Activated naive CD8-positive, alpha-beta T cell treated with anti-CD3 and anti-CD28 coated beads, Interleukin-2, amount 50 U/mL, for 24 hours (primary cell): Measurements from ENCODE around the gene RGS3.
A peak's percentile ranks its signal among the peaks of the same experiment; 100 is the strongest.

Experiments used
- ATAC-seq: fragments of 150-1000 bp; cut with Tn5 transposase; one replicate; pipeline ENCODE4 v1.10.0; 2021
- DNase-seq: peaks from one replicate; pipeline ENCODE4 v3.0.0; 2021
- H3K27ac Mint-ChIP-seq: one replicate; pipeline ENCODE4 v1.8.0; 2021; ENCODE audit warnings: mild to moderate bottlenecking, mixed read lengths
- H3K27me3 Mint-ChIP-seq: one replicate; pipeline ENCODE4 v1.8.0; 2021; ENCODE audit warnings: mixed read lengths
- H3K36me3 Mint-ChIP-seq: one replicate; pipeline ENCODE4 v1.8.0; 2021; ENCODE audit warnings: low read depth, mixed read lengths
- H3K4me1 Mint-ChIP-seq: one replicate; pipeline ENCODE4 v1.8.0; 2021; ENCODE audit warnings: mixed read lengths
- H3K4me3 Mint-ChIP-seq: one replicate; pipeline ENCODE4 v1.8.0; 2021; ENCODE audit warnings: mild to moderate bottlenecking, moderate library complexity, mixed read lengths
- H3K9me3 Mint-ChIP-seq: one replicate; pipeline ENCODE4 v1.8.0; 2021; ENCODE audit warnings: mixed read lengths

RGS3 gene

GRCh38 chr9:113606510-113606909 lies 143.0 kb downstream of the RGS3 start:
- no peak for ATAC-seq
- Mint-ChIP-seq H3K27me3 (no peaks in the 10 kb centered on the region), H3K27ac (no peak overlapping the region), H3K4me1 (peaks cover 19% of the 10 kb centered on the region), H3K36me3 (no peaks in the 10 kb centered on the region), H3K4me3 (no peak overlapping the region), H3K9me3 (no peaks in the 10 kb centered on the region)
- DNase-seq = no peak

DNA sequence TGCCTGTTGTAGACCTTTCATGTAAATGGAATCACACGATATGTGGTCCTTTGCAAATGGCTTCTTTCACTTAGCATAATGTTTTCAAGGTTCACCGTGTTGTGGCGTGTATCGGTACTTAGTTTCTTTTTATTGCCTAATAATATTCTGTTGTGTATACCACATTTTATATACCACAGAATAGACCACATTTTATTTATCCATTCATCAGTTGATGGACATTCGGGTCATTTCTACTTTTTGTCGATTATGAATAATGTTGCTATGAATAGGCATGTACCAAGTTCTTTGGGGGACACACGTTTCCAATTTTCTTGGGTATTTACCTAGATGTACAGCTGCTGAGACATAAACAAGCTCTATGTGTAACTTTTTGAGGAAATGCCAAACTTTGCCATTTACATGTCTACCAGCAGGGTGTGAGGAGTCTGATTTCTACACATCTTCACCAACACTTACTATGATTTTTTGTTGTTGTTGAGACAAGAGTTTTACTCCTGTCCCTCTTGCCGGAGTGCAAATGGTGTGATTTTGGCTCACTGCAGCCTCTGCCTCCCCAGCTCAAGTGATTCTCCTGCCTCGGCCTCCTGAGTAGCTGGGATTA lies 144.7 kb downstream of the RGS3 start:
- ATAC-seq (no peak), DNase-seq (no peak)
- Mint-ChIP-seq H3K4me1 (peaks cover 7% of the 10 kb centered on the region), H3K27me3 (no peaks in the 10 kb centered on the region), H3K36me3 (no peaks in the 10 kb centered on the region), H3K27ac (no peak overlapping the region), H3K4me3 (no peak overlapping the region), H3K9me3 (no peaks in the 10 kb centered on the region)

DNA sequence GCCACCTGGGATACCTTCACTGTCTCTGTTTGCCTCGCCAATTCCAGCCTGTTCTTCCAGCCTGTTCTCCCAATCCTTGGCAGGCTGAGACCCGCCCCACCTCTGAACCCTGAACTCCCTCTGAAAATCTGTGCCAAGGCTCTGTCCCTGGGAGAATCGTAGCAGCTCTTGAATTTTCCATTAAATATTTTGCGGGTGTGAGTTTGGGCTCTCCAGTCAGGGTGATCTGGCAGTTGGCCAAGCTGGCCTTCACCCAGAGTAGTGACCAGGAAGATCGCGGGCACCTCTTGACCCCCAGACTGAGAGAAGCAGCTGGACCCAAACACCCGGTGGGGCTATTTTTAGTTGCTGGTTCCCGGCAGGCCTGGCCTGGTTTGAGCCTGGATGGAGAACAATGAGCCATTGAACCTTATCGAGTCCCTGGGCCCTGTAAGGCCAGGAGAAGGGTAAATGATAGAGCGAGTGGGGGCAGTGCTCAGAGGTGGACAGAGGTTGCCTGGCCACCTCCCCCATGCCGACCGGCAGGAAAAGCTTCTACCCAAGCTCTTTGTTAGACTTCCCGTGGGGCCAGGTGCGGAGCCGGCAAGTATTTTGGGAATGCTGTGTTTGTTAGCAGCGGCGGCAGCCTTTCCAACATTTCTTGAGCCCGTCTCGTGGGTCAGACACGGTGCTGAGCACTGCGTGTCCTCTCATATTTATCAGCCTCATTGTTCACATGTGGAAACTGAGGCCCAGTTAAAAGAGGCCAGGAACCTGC lies 146.2 kb downstream of the RGS3 start:
- ATAC-seq (no peak), DNase-seq (no peak)
- no peaks in the 10 kb centered on the region for H3K36me3 Mint-ChIP-seq
- no peak overlapping the region for H3K4me3 Mint-ChIP-seq
- no peaks in the 10 kb centered on the region for H3K9me3 Mint-ChIP-seq
- no peak overlapping the region for H3K27ac Mint-ChIP-seq
- H3K27me3 Mint-ChIP-seq = no peaks in the 10 kb centered on the region
- H3K4me1 Mint-ChIP-seq = peaks cover 15% of the 10 kb centered on the region

DNA sequence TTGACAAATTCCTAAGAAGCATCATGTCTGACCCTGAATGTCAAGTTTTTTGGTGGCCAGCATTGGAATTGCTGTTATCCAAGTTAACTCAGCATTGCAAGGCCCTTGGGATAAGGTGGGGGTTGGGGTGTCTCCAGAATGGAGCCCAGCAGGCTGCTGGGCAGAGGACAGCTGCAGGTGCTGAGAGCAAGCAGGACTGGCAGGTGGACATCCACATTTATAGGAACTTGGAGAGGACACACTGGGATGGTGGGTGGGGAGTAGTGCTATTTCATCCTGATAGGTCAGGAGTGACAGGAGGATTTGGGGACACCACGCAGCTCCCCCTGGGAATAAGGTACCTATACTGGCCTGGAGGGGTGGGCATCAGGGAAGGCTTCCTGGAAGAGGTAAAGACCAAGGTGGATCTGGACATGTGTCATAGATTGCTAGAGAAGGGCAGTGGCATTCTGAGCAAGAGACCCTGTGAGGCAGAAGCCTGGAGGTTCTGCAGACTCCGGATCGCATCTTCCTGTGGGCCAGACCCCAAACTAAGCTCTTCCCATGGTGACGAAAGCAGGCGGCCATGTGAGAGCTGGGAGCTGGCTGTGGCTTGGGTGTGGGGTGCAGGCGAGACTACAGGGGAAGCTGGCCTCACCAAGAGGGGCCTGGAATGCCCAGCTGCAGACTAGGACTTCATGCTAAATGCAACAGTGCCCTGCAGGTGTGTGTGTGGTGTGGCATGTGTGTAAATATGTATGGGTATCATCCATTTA lies 148.1 kb downstream of the RGS3 start:
- no peaks in the 10 kb centered on the region for H3K36me3 Mint-ChIP-seq
- peaks cover 30% of the 10 kb centered on the region for H3K4me1 Mint-ChIP-seq
- H3K27me3 Mint-ChIP-seq = no peaks in the 10 kb centered on the region
- ATAC-seq (no peak), DNase-seq (no peak)
- no peak overlapping the region for H3K27ac Mint-ChIP-seq
- no peaks in the 10 kb centered on the region for H3K9me3 Mint-ChIP-seq
- no peak overlapping the region for H3K4me3 Mint-ChIP-seq

DNA sequence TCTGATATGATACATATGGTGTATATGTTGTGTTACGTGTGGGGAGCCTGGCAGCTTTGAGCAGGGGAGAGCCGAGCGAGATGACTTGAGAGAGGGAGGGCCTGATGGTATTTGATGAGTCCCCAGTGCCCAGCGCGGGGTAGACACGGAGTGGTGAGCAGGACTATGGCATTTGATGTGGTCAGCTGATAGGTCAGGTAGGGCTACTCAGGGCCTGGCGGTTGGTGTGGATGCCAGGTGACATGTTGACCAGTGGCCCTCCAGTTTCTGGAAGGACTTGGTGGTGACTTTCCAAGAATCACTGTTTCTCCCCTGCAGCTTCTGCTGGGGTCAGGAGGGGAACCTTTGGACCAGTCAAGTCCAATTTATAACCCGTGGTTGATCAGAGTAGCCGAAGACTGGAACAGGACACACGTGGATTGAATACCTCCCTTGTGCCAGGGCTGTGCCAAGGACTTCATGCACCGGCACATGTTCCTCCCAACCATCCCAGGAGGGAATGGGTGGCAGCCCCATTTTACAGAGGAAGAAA lies 148.8 kb downstream of the RGS3 start:
- ATAC-seq (no peak), DNase-seq (no peak)

DNA sequence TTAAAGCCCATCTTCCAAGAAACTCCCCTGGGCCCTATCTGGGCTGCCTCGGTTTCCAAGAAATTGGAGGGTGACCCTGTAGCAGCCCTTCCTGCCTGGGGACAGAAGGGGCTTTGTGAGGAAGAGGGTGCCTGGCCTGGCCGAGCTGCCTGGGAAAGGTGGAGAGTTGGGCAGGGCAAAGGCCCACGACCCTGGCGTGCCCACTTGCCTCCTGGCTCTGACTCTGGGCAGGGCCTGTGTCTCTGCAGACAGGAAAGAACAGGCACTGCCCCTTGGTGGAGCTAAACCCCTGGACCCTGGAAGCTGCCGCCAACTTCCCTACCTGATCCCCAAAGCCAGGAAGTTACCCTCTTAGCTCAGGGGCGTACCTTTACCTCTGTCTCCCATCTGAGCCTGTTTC lies 149.3 kb downstream of the RGS3 start:
- H3K27me3 Mint-ChIP-seq = no peaks in the 10 kb centered on the region
- H3K4me1 Mint-ChIP-seq = peaks cover 40% of the 10 kb centered on the region
- ATAC-seq = no peak
- H3K36me3 Mint-ChIP-seq = no peaks in the 10 kb centered on the region
- no peaks in the 10 kb centered on the region for H3K9me3 Mint-ChIP-seq
- no peak overlapping the region for H3K4me3 Mint-ChIP-seq
- DNase-seq = no peak
- H3K27ac Mint-ChIP-seq = no peak overlapping the region

More for the DNA sequence above, 148.8 kb downstream of the RGS3 start:
- no peaks in the 10 kb centered on the region for H3K27me3 Mint-ChIP-seq
- no peaks in the 10 kb centered on the region for H3K36me3 Mint-ChIP-seq
- no peaks in the 10 kb centered on the region for H3K9me3 Mint-ChIP-seq
- H3K4me1 Mint-ChIP-seq = peaks cover 35% of the 10 kb centered on the region
- no peak overlapping the region for H3K4me3 Mint-ChIP-seq
- no peak overlapping the region for H3K27ac Mint-ChIP-seq

GRCh38 chr9:113613815-113614413 lies 150.4 kb downstream of the RGS3 start:
- no peaks in the 10 kb centered on the region for H3K9me3 Mint-ChIP-seq
- H3K27ac Mint-ChIP-seq = no peak overlapping the region
- peaks cover 46% of the 10 kb centered on the region for H3K4me1 Mint-ChIP-seq
- no peaks in the 10 kb centered on the region for H3K27me3 Mint-ChIP-seq
- H3K4me3 Mint-ChIP-seq = no peak overlapping the region
- H3K36me3 Mint-ChIP-seq = no peaks in the 10 kb centered on the region
- DNase-seq = no peak
- ATAC-seq = no peak

DNA sequence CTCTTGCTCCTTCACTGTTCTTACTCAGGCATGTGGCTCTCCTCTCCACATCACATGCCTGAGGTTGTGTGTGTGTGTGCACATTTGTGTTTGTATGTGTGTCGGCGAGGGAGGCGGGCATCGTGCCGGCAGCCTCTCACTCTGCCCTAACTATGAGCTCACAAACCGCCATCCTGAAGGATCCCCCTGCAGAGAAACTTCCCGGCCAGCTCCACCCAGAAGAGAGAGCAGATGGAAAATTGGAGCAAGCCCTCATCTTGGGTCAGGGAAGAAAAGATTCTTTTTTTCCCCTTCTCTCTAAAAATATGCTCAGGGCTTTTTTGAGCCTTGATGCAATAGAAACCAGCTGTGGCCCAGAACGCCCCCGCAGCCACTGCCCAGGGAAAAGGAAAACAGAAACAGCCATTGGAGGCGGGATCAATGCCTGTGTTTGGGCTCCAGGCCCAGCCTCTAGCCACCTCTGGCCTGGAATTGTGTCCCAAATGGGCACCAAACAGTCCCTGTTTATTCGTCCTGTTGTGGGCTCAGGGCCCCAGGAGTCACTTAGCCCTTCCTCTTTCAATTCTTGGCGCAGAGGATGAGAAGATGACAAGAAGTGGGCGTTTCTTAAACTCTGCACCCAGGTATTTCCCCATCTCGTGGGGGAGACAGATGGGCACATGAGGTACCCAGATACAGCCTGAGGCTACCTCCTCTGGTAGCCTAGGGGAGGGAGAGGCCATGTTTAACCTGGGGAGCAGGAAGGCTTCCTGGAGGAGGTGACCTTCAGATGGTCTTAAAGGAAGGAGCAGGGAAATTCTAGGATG lies 151.5 kb downstream of the RGS3 start:
- peaks cover 4% of the 10 kb centered on the region for H3K27me3 Mint-ChIP-seq
- H3K27ac Mint-ChIP-seq = peak overlapping the region; percentile 88
- ATAC-seq (peak; percentile 75), DNase-seq (peak; percentile 49)
- H3K36me3 Mint-ChIP-seq = no peaks in the 10 kb centered on the region
- peaks cover 57% of the 10 kb centered on the region for H3K4me1 Mint-ChIP-seq
- no peaks in the 10 kb centered on the region for H3K9me3 Mint-ChIP-seq
- H3K4me3 Mint-ChIP-seq = peak overlapping the region; percentile 68

DNA sequence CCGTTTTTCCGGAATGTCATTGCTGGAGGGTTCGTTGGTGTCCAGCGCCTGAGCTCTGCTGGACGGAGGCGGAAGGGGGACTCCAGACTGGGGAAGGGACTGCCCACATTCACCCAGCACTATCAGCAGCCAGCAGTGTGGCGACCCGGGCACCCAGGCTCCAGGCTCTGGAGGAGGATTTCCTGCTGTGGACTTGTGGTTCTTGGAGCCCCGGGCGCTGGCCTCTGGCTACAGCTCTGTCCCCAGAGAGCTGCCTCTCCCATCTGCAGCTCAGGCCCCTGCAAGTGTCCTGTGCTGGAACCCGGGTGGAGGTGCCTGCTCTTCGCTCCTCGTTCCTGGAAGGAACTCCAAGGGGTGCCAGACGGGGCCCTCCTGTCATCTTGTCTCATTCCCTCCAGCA lies 152.6 kb downstream of the RGS3 start:
- DNase-seq (no peak), ATAC-seq (no peak)
- Mint-ChIP-seq H3K27ac (peak overlapping the region; percentile 88), H3K36me3 (no peaks in the 10 kb centered on the region), H3K9me3 (no peaks in the 10 kb centered on the region), H3K4me3 (peak overlapping the region; percentile 68), H3K4me1 (peaks cover 68% of the 10 kb centered on the region), H3K27me3 (peaks cover 4% of the 10 kb centered on the region)

DNA sequence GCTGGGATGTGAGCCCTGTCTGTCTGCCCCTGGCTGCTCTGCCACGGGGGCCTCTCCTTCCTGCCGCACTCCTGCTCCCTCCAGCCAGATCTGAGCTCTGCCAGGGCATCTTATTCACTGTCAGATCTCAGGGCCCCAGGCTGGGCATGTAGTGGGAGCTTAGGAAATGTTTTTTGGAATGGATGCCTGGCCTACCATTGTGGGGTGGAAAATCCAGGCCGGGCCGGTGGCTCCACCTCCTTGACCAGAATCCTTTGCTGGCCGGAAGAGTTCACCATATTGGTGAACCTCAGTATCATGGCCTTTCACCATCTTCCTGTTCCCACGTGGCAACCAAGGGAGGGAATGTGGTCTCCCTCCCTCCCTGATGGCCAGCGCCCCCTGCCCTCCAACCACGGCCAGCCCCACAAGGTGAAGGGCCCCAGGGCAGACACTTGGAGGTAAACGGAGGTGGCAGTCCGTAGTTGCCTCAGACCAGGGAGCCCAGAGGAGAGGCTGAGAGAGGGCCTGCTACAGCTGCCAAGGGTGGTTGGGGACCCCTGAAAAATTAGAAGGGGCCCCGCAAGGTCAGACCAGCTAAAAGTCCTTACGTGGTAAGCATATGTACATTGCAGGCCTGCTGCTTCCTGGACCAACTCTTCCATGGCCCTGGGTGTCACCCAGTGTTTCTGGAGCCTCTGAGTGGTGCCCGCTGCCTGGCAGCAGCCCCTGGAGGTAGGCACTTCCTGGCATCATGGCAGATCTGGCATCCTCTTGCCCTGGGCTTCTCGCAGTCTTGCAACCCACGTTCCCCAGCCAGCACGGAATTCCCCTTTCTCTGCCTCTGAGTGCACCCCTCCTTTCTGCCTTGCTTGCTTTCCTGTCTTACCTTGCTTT lies 153.3 kb downstream of the RGS3 start:
- H3K9me3 Mint-ChIP-seq = no peaks in the 10 kb centered on the region
- H3K4me3 Mint-ChIP-seq = no peak overlapping the region
- H3K4me1 Mint-ChIP-seq = peaks cover 75% of the 10 kb centered on the region
- ATAC-seq (peak; percentile 8), DNase-seq (peak; percentile 52)
- H3K27ac Mint-ChIP-seq = peak overlapping the region; percentile 38
- H3K36me3 Mint-ChIP-seq = peaks cover 1% of the 10 kb centered on the region
- H3K27me3 Mint-ChIP-seq = peaks cover 4% of the 10 kb centered on the region

DNA sequence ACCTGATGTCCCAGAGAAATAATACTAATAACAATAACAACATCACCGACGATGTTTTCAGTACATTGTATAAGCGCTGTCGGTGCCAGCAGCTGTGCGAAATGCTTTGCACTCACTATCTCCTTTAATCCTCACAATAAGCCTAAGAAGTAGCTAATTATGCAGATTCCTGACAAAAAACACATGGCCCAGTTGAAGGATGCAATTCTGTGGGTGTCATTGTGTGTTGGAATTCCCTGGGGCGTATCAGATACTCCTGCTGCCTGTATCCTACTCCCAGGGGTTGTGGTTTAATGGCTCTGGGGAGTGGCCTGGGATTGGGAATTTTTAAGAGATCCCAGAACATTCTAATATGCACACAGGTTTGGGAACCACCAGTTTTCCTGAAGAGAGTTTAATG lies 154.0 kb downstream of the RGS3 start:
- no peaks in the 10 kb centered on the region for H3K9me3 Mint-ChIP-seq
- no peak for ATAC-seq
- H3K27me3 Mint-ChIP-seq = peaks cover 4% of the 10 kb centered on the region
- no peak overlapping the region for H3K4me3 Mint-ChIP-seq
- peaks cover 1% of the 10 kb centered on the region for H3K36me3 Mint-ChIP-seq
- peak overlapping the region; percentile 38 for H3K27ac Mint-ChIP-seq
- peaks cover 82% of the 10 kb centered on the region for H3K4me1 Mint-ChIP-seq
- no peak for DNase-seq

- Mint-ChIP-seq H3K9me3 (no peaks in the 10 kb centered on the region), H3K27ac (peak overlapping the region; percentile 19), H3K36me3 (peaks cover 1% of the 10 kb centered on the region), H3K27me3 (peaks cover 4% of the 10 kb centered on the region), H3K4me3 (no peak overlapping the region), H3K4me1 (peaks cover 93% of the 10 kb centered on the region)
- no peak for DNase-seq
- no peak for ATAC-seq
These were observed 155.4 kb downstream of the RGS3 start for GRCh38 chr9:113618836-113619490.
